Mucosa of rectum (tissue), 2 donors: ENCODE results near the gene JAG1.

Experiments used
- H3K27ac ChIP-seq, 2 donors: one replicate each; pipeline ENCODE4 v1.7.0; 2013; ENCODE audit warnings: inconsistent platforms in 2 of 2, low read depth in 2 of 2, low read length in 2 of 2
- H3K27me3 ChIP-seq, 2 donors: one replicate each; pipeline ENCODE4 v1.7.0; 2013; ENCODE audit warnings: low read length in 2 of 2; ENCODE audit not compliant: control insufficient read depth in 2 of 2, insufficient read depth in 2 of 2
- H3K36me3 ChIP-seq, 2 donors: one replicate each; pipeline ENCODE4 v1.7.0; 2013; ENCODE audit warnings: low read length in 2 of 2; ENCODE audit not compliant: control insufficient read depth in 2 of 2, insufficient read depth in 2 of 2
- H3K4me1 ChIP-seq, 2 donors: one replicate each; pipeline ENCODE4 v1.7.0; 2013; ENCODE audit warnings: low read length in 2 of 2, mild to moderate bottlenecking in 1 of 2; ENCODE audit not compliant: control insufficient read depth in 2 of 2, insufficient read depth in 2 of 2
- H3K4me3 ChIP-seq, 2 donors: one replicate each; pipeline ENCODE4 v1.7.0; 2013; ENCODE audit warnings: low read length in 2 of 2
- H3K9ac ChIP-seq, 2 donors: one replicate each; pipeline ENCODE4 v1.7.0; 2013; ENCODE audit warnings: low read length in 2 of 2, low read depth in 1 of 2, mild to moderate bottlenecking in 1 of 2
- H3K9me3 ChIP-seq, 2 donors: one replicate each; pipeline ENCODE4 v1.7.0; 2013; ENCODE audit warnings: low read length in 2 of 2; ENCODE audit not compliant: control insufficient read depth in 2 of 2
- donor health status: healthy.
- donor health status: Normal muscosa, but diverticular disease.

Gene JAG1

DNA sequence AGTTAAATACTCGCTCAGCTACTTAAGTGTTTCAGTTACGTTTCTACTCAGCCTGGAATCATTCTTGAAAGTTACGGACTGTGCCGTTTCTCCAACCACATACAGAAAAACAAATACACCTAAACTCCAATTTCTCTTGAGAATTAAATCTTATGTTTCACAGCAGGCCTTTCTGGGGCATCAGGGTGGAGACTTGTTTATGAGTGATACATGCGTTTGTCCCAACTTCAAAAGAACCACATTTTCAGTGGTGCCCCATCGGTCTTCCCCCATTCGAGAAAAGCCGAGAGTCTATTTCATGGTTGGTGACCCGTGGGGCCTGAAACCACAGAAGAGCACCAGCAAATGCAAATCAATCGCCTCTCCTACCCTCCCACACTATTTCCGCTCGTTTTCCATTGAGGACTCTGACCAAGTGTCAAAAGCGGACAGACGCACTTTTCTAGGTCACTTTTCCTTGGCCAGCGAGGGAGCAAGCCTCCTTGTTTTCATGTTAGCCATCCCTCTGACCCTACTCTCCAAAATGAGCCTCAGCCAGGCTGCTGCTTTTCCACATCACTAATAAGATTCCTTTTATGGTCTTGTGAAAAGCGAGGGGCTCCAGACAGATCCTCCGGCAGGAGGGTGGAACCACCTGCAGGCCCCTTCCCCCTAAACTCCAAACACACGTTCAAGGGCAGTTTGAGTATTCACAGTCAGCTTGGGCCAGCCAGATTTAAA lies 3.1 kb downstream of the JAG1 start:
- Histone ChIP-seq H3K36me3 (peaks cover 18 to 37% of the 10 kb centered on the region in 2 donors), H3K27ac (peak overlapping the region; percentile 97 to 98), H3K9me3 (no peaks in the 10 kb centered on the region), H3K4me1 (peaks cover 29 to 31% of the 10 kb centered on the region in 2 donors), H3K4me3 (peak overlapping the region; percentile 87 to 93), H3K27me3 (no peaks in the 10 kb centered on the region), H3K9ac (peak overlapping the region; percentile 64 to 92)

DNA sequence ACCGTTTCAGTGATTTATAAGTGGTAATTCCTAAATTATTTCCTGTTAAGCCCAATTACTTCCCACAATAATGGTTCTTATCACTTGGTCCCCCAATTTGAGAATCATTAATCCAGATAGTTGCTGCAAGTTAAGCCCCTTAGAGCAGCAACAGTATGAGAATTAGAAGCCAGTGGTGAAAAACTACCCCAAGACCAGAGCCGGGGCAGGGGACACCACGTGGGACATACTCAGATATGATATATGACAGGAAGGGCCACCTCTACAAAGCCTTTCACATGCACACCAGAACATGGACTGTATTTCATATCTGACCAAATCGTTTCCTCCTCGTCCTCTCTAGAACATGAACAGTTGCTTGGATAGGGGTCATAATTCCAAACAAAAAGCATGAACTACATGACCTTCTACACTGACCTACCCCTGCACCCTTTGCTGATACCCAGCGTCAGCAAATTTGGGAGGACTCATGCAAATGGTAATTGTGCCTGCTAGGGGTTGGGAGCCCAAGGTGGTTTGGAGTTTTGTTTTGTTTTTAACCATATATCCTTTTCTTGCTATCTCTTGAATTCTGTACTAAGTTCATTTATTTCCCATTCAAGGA lies 3.9 kb downstream of the JAG1 start:
- H3K4me3 ChIP-seq, result peak overlapping the region; percentile 87 to 93
- no peak overlapping the region for H3K9ac ChIP-seq
- H3K27me3 ChIP-seq, result no peaks in the 10 kb centered on the region
- H3K9me3 ChIP-seq, result no peaks in the 10 kb centered on the region
- peaks cover 25 to 33% of the 10 kb centered on the region in 2 donors for H3K4me1 ChIP-seq
- peak overlapping the region; percentile 97 to 98 for H3K27ac ChIP-seq
- H3K36me3 ChIP-seq, result peaks cover 18 to 44% of the 10 kb centered on the region in 2 donors

DNA sequence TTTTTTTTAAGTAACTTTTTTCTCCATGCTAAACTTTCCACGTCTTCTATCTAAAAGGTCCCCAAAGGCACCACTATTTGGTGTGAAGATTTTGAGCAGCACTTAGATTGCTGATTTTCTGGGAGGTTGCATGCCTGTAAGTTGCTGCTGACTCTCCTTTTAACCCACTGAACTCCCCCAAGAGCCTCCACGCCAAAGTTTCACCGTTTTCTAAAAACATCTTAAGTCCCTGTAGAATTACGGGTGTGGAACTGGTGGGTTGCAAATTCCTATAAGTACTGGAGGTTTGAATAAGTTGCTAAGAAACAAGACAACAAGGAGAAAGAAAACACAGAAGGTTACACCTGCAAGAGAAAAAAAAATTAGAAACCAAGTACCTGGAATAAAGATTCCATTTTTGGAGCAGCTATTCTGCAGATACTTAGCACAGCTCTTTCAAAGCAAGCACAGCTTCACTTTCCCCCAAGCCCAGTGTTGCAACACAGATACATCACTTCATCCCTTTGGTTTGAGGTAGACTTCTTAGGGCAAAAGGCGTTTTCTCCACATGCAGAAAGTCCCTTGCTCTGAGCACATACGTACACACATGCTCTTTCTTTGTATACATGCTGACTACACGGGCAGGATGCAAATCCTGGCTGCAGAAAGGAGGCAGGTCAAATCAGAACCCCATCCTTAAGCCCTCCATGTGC lies 5.0 kb downstream of the JAG1 start:
- no peaks in the 10 kb centered on the region for H3K9me3 ChIP-seq
- peaks cover 20 to 47% of the 10 kb centered on the region in 2 donors for H3K36me3 ChIP-seq
- no peak overlapping the region for H3K9ac ChIP-seq
- no peaks in the 10 kb centered on the region for H3K27me3 ChIP-seq
- peaks cover 24 to 34% of the 10 kb centered on the region in 2 donors for H3K4me1 ChIP-seq
- H3K27ac ChIP-seq, result no peak overlapping the region
- no peak overlapping the region for H3K4me3 ChIP-seq

DNA sequence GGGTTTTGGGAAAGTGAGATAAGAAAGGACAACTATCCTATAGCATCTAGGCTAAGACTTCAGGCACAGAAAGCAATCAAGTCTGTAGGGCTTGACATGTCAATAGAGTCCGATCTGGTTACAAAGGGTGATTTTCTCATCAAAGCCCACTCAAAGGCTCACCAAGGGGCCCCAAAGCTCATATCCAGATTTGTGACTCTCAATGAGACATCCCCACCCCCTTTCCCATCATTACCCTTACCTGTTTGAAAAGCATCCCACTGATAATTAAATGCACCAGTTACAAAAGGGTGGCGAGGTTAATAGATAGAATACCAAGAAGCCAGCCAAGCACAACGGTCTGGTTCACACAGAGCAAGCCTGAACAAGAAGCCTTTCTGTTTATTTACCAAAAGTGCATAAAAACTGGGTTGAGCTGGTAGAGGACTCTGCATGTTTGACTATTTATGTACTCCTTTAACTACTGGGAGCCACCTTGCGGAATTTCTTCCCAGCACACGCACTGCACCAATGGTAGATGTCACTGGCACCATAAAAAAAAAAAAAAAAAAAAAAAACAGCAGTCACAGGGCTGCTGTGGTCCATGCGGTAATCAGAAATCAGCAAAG lies 6.1 kb downstream of the JAG1 start:
- no peaks in the 10 kb centered on the region for H3K27me3 ChIP-seq
- H3K9ac ChIP-seq, result no peak overlapping the region
- no peaks in the 10 kb centered on the region for H3K9me3 ChIP-seq
- peaks cover 30 to 57% of the 10 kb centered on the region in 2 donors for H3K36me3 ChIP-seq
- H3K27ac ChIP-seq, result no peak overlapping the region
- peaks cover 24 to 34% of the 10 kb centered on the region in 2 donors for H3K4me1 ChIP-seq
- no peak overlapping the region for H3K4me3 ChIP-seq

DNA sequence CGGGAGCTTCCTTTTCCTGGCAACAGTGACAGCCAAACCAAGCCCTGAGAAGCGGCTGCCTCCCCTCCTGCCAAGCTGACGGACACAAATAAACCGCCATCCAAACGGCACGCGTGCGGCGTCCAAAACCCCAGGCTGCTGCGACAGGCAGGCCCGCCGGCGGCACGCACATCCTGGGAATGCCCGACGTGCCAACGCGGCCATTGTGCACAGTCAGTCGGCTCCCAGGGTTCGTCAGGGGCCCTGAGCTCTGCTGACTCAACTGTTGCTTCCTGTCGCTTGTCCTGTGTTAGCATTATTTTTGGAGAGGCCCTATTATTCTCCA lies 6.8 kb downstream of the JAG1 start:
- Histone ChIP-seq H3K27me3 (no peaks in the 10 kb centered on the region), H3K9ac (no peak overlapping the region), H3K36me3 (peaks cover 36 to 63% of the 10 kb centered on the region in 2 donors), H3K4me1 (peaks cover 22 to 34% of the 10 kb centered on the region in 2 donors), H3K9me3 (no peaks in the 10 kb centered on the region), H3K4me3 (no peak overlapping the region), H3K27ac (no peak overlapping the region)

DNA sequence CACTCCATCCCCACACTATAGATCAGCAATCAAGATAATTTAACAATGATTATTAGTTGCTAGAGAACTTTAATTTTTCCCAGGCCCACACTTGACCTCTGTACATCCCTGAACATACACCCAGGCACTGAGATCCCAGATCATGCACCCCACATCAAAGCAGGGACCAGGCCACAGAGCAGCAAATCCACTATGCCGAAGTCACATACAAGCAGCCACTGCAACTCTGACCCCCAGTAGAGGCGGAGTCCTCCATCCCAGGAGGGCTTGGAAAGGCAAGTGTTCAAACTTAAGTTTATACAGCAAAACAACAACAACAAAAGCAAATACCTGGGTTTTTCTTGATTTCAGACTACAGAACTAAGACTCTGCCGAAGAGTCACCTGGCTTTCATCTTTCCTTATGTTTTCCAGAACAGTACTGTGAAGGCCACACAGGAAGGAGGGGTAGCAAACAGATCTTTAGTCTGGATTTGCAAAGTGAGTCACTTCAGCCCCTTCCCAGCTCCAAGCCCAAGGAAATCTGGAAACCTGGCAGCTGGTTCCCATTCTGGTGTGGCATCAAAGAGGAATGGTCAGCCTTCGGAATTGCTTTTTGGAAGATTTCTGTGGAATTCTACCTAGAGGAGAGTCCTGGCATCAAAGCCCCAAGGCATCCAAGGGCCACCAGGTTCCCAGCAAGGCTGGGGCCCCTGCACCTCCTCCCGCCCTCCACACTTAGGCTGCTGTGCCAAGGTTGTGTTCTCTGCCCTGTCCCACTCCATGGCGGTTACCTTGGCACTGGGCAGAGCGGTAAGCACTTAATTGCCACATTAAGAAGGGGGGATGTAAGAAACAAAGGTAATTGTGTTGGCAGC lies 7.3 kb downstream of the JAG1 start:
- no peak overlapping the region for H3K9ac ChIP-seq
- no peaks in the 10 kb centered on the region for H3K9me3 ChIP-seq
- peaks cover 42 to 68% of the 10 kb centered on the region in 2 donors for H3K36me3 ChIP-seq
- no peaks in the 10 kb centered on the region for H3K27me3 ChIP-seq
- peaks cover 22 to 34% of the 10 kb centered on the region in 2 donors for H3K4me1 ChIP-seq
- H3K27ac ChIP-seq, result no peak overlapping the region
- H3K4me3 ChIP-seq, result no peak overlapping the region

DNA sequence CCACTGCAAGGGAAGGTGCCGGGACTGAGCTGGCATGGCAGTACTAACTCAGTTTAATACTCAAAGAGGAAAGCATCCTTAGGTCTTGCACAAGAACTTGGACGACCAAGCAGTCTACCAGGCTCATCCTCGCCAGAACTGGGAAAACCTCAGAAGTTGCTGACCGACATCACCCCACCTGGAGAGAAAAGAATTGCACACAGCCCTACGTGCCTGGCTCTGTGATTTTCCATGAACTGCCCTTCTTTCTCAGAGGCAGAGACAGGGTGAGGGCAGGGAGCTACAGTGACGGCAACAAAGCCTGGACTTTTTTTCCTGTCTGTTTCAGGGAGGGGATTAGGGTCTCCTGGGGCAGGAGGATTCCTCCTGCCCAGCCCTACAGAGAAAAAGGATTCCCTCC lies 8.0 kb downstream of the JAG1 start:
- Histone ChIP-seq H3K9me3 (no peaks in the 10 kb centered on the region), H3K4me1 (peaks cover 19 to 31% of the 10 kb centered on the region in 2 donors), H3K4me3 (no peak overlapping the region), H3K36me3 (peaks cover 48 to 73% of the 10 kb centered on the region in 2 donors), H3K9ac (no peak overlapping the region), H3K27me3 (no peaks in the 10 kb centered on the region), H3K27ac (no peak overlapping the region)

DNA sequence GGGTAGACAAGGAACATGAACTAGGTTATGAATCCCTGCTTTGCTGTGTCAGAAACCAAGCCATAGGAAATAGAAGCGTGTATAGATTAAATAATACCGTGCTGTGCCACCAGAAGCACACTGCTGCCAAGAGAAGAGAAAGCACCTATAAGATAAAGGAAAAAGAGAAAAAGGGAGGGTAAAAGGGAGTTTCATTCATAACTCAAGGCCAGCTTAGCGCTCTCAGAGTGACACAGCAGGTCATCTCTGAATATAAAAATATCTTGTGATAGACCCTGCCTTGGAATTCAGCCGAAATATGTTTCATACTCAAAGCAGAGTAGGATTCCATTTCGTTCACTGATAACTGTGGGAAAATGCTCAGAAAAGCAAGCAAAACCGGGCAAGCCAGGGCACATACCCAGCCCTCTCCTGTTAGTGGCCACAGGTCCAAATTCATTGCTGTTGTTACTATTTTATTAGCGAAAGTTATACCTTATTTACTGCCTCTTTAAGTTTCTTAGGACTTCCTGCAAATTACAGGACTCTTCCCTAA lies 8.7 kb downstream of the JAG1 start:
- Histone ChIP-seq H3K9me3 (no peaks in the 10 kb centered on the region), H3K9ac (no peak overlapping the region), H3K27ac (peak overlapping the region in 1 of 2 donors; percentile 35)

DNA sequence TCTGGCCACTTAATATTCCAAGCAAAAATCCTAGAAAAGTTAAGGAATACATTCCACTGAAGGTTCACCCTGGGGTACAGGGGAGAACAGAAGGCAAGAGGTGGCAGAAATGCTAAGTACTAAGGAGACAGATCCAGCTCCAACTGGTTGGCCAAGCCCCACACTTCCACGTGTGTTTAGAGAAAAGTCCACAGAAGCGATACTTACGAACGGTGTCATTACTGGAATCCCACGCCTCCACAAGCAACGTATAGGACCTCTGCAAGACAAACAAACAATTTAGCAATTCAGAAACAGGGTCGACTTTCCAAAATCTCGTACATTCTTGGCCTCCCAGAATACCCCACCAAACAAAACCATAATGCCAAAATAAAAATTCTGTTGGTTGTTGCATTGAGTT lies 10.0 kb downstream of the JAG1 start:
- Histone ChIP-seq H3K27me3 (no peaks in the 10 kb centered on the region), H3K4me3 (no peak overlapping the region), H3K36me3 (peaks cover 62 to 80% of the 10 kb centered on the region in 2 donors), H3K9me3 (no peaks in the 10 kb centered on the region), H3K4me1 (peaks cover 15 to 24% of the 10 kb centered on the region in 2 donors), H3K27ac (no peak overlapping the region), H3K9ac (no peak overlapping the region)

More for the DNA sequence above, 8.7 kb downstream of the JAG1 start:
- Histone ChIP-seq H3K4me1 (peaks cover 19 to 30% of the 10 kb centered on the region in 2 donors), H3K4me3 (no peak overlapping the region), H3K27me3 (no peaks in the 10 kb centered on the region), H3K36me3 (peaks cover 55 to 76% of the 10 kb centered on the region in 2 donors)
